GM18951 (cell line): ENCODE data around the gene PCDHGA12.

Source experiments
- POLR2A ChIP-seq: IDR thresholded peaks from 4 replicates; pipeline ENCODE4 v1.6.1; 2011; ENCODE audit warnings: mild to moderate bottlenecking; ENCODE audit not compliant: insufficient read length, insufficient read depth; ENCODE audit errors: extremely low read depth
- in situ Hi-C: fragments of 300-500 bp; cut with MboI; formaldehyde crosslinking; loops from one replicate; pipeline ENCODE4 v1.12.0; 2022; ENCODE audit warnings: low sequenced_read_pairs, mixed read lengths, inconsistent platforms; ENCODE audit not compliant: unreplicated experiment

The PCDHGA12 gene

GRCh38 chr5:141441571-141442170 lies 11.4 kb downstream of the PCDHGA12 start:
- in situ Hi-C loops: no loop called here
- TF ChIP-seq POLR2A: no peak

- TF ChIP-seq POLR2A: no peak
- in situ Hi-C loops: no loop called here
These were observed 35.0 kb downstream of the PCDHGA12 start for GRCh38 chr5:141465351-141465750.

- in situ Hi-C loops: no loop called here
- TF ChIP-seq POLR2A: peak; percentile 25
These were observed 45.4 kb downstream of the PCDHGA12 start, which contains the start of gene PCDHGC3 for GRCh38 chr5:141475625-141476131. Gene PCDHGC3, plus strand, starts transcription at chr5:141475966. Its CDS starts 151 bp downstream, at chr5:141476117.

- TF ChIP-seq POLR2A: no peak
- in situ Hi-C loops: no loop called here
These were observed 46.0 kb downstream of the PCDHGA12 start for GRCh38 chr5:141476132-141476911.

- no peak for TF ChIP-seq POLR2A
- in situ Hi-C loops: no loop called here
These were observed 46.8 kb downstream of the PCDHGA12 start for GRCh38 chr5:141477044-141477575.

- in situ Hi-C loops: no loop called here
- TF ChIP-seq POLR2A: no peak
These were observed 47.5 kb downstream of the PCDHGA12 start for GRCh38 chr5:141477815-141478214.

- TF ChIP-seq POLR2A: no peak
- in situ Hi-C loops: no loop called here
These were observed 48.1 kb downstream of the PCDHGA12 start for GRCh38 chr5:141478321-141478945.

GRCh38 chr5:141479776-141480175 lies 49.5 kb downstream of the PCDHGA12 start:
- no peak for TF ChIP-seq POLR2A
- in situ Hi-C loops: no loop called here
